Activated CD8-positive, alpha-beta T cell treated with anti-CD3 and anti-CD28 coated beads for 36 hours (primary cell): Measurements from ENCODE around the gene HLTF. TPM values are rescaled to one million over a fixed set of nuclear protein-coding genes. Genes with fewer than 3 reads are reported as not detected.
A peak's percentile ranks its signal among the peaks of the same experiment; 100 is the strongest.

Experiments used
- ATAC-seq: fragments of 200-7000 bp; cut with Tn5 transposase; one replicate; pipeline ENCODE4 v1.10.0; 2021; ENCODE audit warnings: mild to moderate bottlenecking, moderate library complexity
- CTCF ChIA-PET: fragments of 350-600 bp; sonication (Branson Sonifier 250); formaldehyde crosslinking; loops from one replicate; lab custom pipeline; 2021; ENCODE audit warnings: antibody characterized with exemption; lab: Charles Lee
- POLR2A ChIA-PET: fragments of 350-600 bp; sonication (Branson Sonifier 250); formaldehyde crosslinking; loops from one replicate; lab custom pipeline; 2021; ENCODE audit warnings: antibody characterized with exemption; lab: Charles Lee
- DNase-seq: peaks from one replicate; pipeline ENCODE4 v3.0.0-alpha.2; 2020
- H3K27ac Mint-ChIP-seq: one replicate; pipeline ENCODE4 v1.8.0; 2021; ENCODE audit warnings: mild to moderate bottlenecking, mixed read lengths
- H3K27me3 Mint-ChIP-seq: one replicate; pipeline ENCODE4 v1.8.0; 2021; ENCODE audit warnings: mixed read lengths
- H3K36me3 Mint-ChIP-seq: one replicate; pipeline ENCODE4 v1.8.0; 2021; ENCODE audit warnings: low read depth, mixed read lengths
- H3K4me1 Mint-ChIP-seq: one replicate; pipeline ENCODE4 v1.8.0; 2021; ENCODE audit warnings: low read depth, mixed read lengths
- H3K4me3 Mint-ChIP-seq: one replicate; pipeline ENCODE4 v1.8.0; 2021; ENCODE audit warnings: mild to moderate bottlenecking, moderate library complexity, mixed read lengths
- H3K9me3 Mint-ChIP-seq: one replicate; pipeline ENCODE4 v1.8.0; 2021; ENCODE audit warnings: mixed read lengths
- intact Hi-C: fragments of 100-400 bp; cut with micrococcal nuclease; formaldehyde crosslinking; loops from one replicate; pipeline ENCODE4 v1.10.0; 2022
- total RNA-seq, 2 experiments: library from RNA; stranded (reverse); gene quantifications; one replicate each; pipeline ENCODE4 v1.2.3, GENCODE V29; 2021
- TF ChIP-seq, protein P1 (sequence below): fragments of 200-600 bp; IDR thresholded peaks from one replicate; pipeline ENCODE4 v1.8.0; 2022; ENCODE audit warnings: antibody characterized with exemption, mild to moderate bottlenecking

Gene HLTF
- total RNA-seq, 2 experiments from 2014 or later: 20.7 to 23.8 TPM

DNA sequence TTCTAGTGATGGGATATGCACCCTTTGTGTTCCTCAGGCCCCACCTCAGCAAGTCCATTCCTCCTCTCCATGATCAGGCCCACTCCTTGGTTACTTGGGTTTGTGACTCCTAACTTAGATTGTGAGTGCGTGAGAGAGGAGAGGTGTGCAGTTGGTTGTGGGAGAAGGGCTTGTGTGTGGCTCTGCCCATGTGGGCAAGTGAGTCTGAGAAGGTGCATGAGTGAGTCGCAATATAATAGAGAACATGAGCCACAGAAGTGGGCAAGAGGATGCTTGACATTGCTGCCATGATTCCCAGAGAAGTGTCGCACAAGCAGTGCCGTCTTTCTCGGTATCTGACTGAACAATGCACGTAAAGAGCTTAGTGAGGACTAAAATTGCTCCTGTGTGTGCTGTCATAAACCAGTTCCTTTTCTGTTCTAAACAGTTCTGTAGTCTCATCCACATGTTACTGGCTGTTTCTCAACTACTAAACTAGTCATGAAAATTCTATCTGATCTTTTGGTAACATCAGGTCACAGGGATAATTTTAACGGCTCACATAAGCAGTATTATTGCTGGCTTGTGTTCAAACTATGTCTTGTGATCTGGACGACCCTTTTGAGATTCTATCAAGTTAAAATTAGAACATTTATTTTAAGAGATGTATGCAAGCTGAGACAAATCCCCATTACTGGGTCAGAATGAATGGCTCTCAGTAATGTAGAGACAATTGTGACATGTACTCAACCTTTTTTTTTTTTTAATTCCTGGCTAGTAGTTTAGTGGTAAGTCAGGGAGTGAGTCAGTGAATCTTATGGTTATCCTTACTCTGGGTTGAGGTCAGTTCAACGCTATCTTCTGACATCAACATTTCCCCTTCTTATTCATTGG, 69.4 kb downstream of the HLTF start:
- DNase-seq (no peak), ATAC-seq (peak; percentile 53)
- CTCF ChIA-PET: no interaction called here
- Mint-ChIP-seq H3K9me3 (no peaks in the 10 kb centered on the region), H3K27ac (no peak overlapping the region), H3K4me3 (no peak overlapping the region), H3K4me1 (peaks cover 21% of the 10 kb centered on the region), H3K27me3 (no peaks in the 10 kb centered on the region), H3K36me3 (peaks cover 29% of the 10 kb centered on the region)
- TF ChIP-seq, protein P1, sequence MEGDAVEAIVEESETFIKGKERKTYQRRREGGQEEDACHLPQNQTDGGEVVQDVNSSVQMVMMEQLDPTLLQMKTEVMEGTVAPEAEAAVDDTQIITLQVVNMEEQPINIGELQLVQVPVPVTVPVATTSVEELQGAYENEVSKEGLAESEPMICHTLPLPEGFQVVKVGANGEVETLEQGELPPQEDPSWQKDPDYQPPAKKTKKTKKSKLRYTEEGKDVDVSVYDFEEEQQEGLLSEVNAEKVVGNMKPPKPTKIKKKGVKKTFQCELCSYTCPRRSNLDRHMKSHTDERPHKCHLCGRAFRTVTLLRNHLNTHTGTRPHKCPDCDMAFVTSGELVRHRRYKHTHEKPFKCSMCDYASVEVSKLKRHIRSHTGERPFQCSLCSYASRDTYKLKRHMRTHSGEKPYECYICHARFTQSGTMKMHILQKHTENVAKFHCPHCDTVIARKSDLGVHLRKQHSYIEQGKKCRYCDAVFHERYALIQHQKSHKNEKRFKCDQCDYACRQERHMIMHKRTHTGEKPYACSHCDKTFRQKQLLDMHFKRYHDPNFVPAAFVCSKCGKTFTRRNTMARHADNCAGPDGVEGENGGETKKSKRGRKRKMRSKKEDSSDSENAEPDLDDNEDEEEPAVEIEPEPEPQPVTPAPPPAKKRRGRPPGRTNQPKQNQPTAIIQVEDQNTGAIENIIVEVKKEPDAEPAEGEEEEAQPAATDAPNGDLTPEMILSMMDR: no peak
- POLR2A ChIA-PET: no interaction called here
- intact Hi-C loops: no loop called here

DNA sequence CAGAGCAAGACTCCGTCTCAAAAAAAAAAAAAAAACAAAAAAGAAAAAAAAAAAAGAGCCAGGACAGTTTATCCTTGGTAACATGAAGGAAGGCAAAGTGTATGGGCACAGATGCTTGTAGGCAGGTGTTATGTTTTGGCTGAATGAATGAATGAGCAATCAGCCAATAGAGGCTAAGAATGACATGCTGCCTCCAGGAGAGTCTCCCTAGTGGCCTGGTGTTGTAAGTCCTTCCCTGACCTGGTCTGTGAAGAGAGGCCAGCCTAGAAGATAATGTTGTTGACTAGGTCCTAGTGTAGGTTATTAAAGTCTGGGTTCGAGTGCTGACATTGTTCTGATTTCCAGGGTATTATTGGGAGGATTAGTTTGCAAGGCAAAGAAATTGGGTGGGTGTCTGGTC, 70.1 kb downstream of the HLTF start:
- Mint-ChIP-seq H3K27me3 (no peaks in the 10 kb centered on the region), H3K4me3 (no peak overlapping the region), H3K27ac (peak overlapping the region; percentile 21), H3K9me3 (no peaks in the 10 kb centered on the region), H3K4me1 (peaks cover 22% of the 10 kb centered on the region), H3K36me3 (peaks cover 29% of the 10 kb centered on the region)
- DNase-seq: no peak
- ChIA-PET CTCF (no interaction called here), POLR2A (no interaction called here)
- intact Hi-C loops: no loop called here
- ATAC-seq: no peak
- TF ChIP-seq, protein P1: no peak

DNA sequence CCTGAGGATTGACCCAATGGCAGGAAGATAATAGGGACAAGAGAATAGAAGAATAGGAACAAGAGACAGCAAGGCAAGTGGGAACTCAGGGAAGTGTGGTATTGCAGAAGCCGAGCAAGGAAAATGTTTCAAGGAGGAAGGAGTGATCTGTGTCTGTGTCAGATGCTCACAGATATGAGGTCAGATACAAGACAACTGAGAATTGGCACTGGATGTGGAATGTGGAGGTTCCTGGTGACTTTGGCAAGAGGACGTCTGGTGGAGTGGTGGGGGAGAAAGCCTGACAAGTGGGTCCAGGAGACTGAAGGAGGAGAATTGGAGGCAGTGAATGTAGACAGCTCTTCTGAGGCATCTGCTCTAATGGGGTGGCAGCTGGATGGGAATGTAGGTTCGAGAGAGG, 70.9 kb downstream of the HLTF start:
- H3K4me1 Mint-ChIP-seq: peaks cover 20% of the 10 kb centered on the region
- H3K9me3 Mint-ChIP-seq: no peaks in the 10 kb centered on the region
- POLR2A ChIA-PET: interaction anchor here (0.6 kb wide), 1 partner anchor 28 kb away, joined by 3 read pairs; no protein-coding TSS in a partner anchor
- H3K4me3 Mint-ChIP-seq: no peak overlapping the region
- TF ChIP-seq, protein P1: no peak
- DNase-seq (no peak), ATAC-seq (no peak)
- no peak overlapping the region for H3K27ac Mint-ChIP-seq
- intact Hi-C loops: no loop called here
- H3K27me3 Mint-ChIP-seq: no peaks in the 10 kb centered on the region
- CTCF ChIA-PET: no interaction called here
- H3K36me3 Mint-ChIP-seq: peaks cover 37% of the 10 kb centered on the region

DNA sequence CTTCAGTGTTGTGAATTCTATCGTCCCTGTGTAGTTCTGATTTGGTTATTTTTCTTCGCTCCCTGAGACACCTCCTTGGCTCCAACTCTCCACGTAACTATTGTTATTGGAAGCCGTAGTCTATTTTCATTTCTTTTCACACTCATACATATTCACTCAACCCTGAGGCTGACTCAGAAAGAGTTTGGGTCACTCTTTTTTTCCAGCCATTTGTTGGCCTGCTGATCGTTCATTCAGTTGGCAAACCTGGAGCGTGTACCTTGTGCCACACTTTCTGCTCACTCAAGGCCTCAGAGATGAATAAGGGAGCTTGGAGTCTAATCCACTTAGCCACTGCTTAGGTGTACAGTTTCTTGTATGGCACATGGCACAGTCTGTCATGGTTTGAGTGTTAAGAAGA, 72.6 kb downstream of the HLTF start:
- no peak for DNase-seq
- Mint-ChIP-seq H3K36me3 (peaks cover 45% of the 10 kb centered on the region), H3K4me1 (peaks cover 24% of the 10 kb centered on the region), H3K9me3 (no peaks in the 10 kb centered on the region), H3K27me3 (no peaks in the 10 kb centered on the region), H3K4me3 (no peak overlapping the region), H3K27ac (no peak overlapping the region)
- TF ChIP-seq, protein P1: no peak
- no peak for ATAC-seq
- intact Hi-C loops: no loop called here
- POLR2A ChIA-PET: interaction anchor here (1.4 kb wide), 1 partner anchor 14 kb away, joined by 3 read pairs; no protein-coding TSS in a partner anchor
- CTCF ChIA-PET: no interaction called here

DNA sequence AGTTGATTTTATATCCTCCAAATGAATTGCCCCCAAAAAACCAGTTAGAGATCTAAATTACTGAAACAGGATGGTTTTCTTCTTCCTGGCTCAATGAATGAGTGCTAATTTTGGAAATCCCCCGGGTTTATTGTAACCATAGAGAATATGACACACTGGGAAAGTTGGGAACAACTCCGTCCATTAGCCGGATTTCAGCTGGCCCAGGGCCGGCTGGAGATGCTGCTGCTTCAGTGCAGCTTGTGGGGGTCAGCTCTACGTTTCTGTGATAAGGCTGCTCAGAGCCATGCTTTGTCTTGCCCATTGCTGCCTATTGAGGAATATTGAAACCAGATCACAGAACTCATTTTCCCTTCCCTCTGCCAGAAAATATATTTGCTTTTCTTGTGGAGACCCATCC, 74.7 kb downstream of the HLTF start:
- Mint-ChIP-seq H3K36me3 (peaks cover 47% of the 10 kb centered on the region), H3K27ac (no peak overlapping the region), H3K4me1 (peaks cover 21% of the 10 kb centered on the region), H3K27me3 (no peaks in the 10 kb centered on the region), H3K4me3 (no peak overlapping the region), H3K9me3 (no peaks in the 10 kb centered on the region)
- ChIA-PET POLR2A (no interaction called here), CTCF (no interaction called here)
- TF ChIP-seq, protein P1: no peak
- ATAC-seq (no peak), DNase-seq (no peak)
- intact Hi-C loops: no loop called here
